Common myeloid progenitor, CD34-positive (primary cell): ENCODE measurements around the gene MBOAT1.
A peak's percentile ranks its signal among the peaks of the same experiment; 100 is the strongest.

Experiments
- CTCF ChIA-PET: fragments of 350-600 bp; sonication (Branson Sonifier 250); formaldehyde crosslinking; loops from one replicate; lab custom pipeline; 2021; ENCODE audit warnings: antibody characterized with exemption; lab: Charles Lee
- POLR2A ChIA-PET: fragments of 350-600 bp; sonication (Branson Sonifier 250); formaldehyde crosslinking; loops from one replicate; lab custom pipeline; 2021; ENCODE audit warnings: antibody characterized with exemption; lab: Charles Lee
- DNase-seq, 3 donors: peaks; one replicate each; pipeline versions ENCODE4 v3.0.0 to v3.0.0-alpha.2; 2013
- H3K27ac ChIP-seq, 2 experiments: 1 replicate in 1 of 2; 2 replicates in 1 of 2; pipeline ENCODE4 v1.7.0; 2013; ENCODE audit warnings: inconsistent platforms in 2 of 2, low read length in 2 of 2, mild to moderate bottlenecking in 2 of 2, low read depth in 1 of 2, moderate library complexity in 1 of 2; ENCODE audit not compliant: severe bottlenecking in 2 of 2, insufficient read depth in 1 of 2, poor library complexity in 1 of 2
- H3K27me3 ChIP-seq, 5 experiments: replicated peaks in 2 of 5; 1 replicate in 3 of 5; 2 replicates in 2 of 5; pipeline versions ENCODE4 v1.6.1 to v1.7.0; 2013; ENCODE audit warnings: low read length in 4 of 5, mild to moderate bottlenecking in 2 of 5, moderate library complexity in 2 of 5, inconsistent platforms in 1 of 5; ENCODE audit not compliant: insufficient read depth in 5 of 5, control insufficient read depth in 4 of 5
- H3K36me3 ChIP-seq, 4 experiments: 1 replicate in 2 of 4; 2 replicates in 2 of 4; pipeline versions ENCODE4 v1.6.1 to v1.7.0; 2013; ENCODE audit warnings: low read length in 3 of 4, control low read depth in 1 of 4, mild to moderate bottlenecking in 1 of 4; ENCODE audit not compliant: control insufficient read depth in 4 of 4, insufficient read depth in 4 of 4
- H3K4me1 ChIP-seq, 4 experiments: 1 replicate in 3 of 4; 2 replicates in 1 of 4; pipeline versions ENCODE4 v1.6.1 to v1.7.1; 2013; ENCODE audit warnings: low read length in 3 of 4, mild to moderate bottlenecking in 3 of 4, control low read depth in 1 of 4, inconsistent platforms in 1 of 4, moderate library complexity in 1 of 4; ENCODE audit not compliant: control insufficient read depth in 4 of 4, insufficient read depth in 4 of 4; ENCODE audit errors: control extremely low read depth in 1 of 4
- H3K4me3 ChIP-seq, 7 experiments: 1 replicate in 4 of 7; 2 replicates in 3 of 7; pipeline versions ENCODE4 v1.5.1 to v1.7.0; 2013; ENCODE audit warnings: mild to moderate bottlenecking in 7 of 7, low read length in 6 of 7, moderate library complexity in 6 of 7, inconsistent platforms in 2 of 7, low read depth in 2 of 7, control low read depth in 1 of 7; ENCODE audit not compliant: insufficient read depth in 4 of 7, control insufficient read depth in 1 of 7; ENCODE audit errors: extremely low read depth in 1 of 7
- H3K9me3 ChIP-seq, 5 experiments: 1 replicate in 4 of 5; 2 replicates in 1 of 5; pipeline versions ENCODE4 v1.6.1 to v1.7.1; 2013; ENCODE audit warnings: low read length in 4 of 5, mild to moderate bottlenecking in 2 of 5, inconsistent platforms in 1 of 5, low read depth in 1 of 5, moderate library complexity in 1 of 5; ENCODE audit not compliant: control insufficient read depth in 4 of 5, insufficient read depth in 2 of 5; ENCODE audit errors: control extremely low read depth in 1 of 5
- WGBS: methylation state at CpG from one replicate; pipeline ENCODE4 v1.1.5; 2013; ENCODE audit not compliant: insufficient coverage; 5-methylcytosine and 5-hydroxymethylcytosine counted together

Gene MBOAT1

DNA sequence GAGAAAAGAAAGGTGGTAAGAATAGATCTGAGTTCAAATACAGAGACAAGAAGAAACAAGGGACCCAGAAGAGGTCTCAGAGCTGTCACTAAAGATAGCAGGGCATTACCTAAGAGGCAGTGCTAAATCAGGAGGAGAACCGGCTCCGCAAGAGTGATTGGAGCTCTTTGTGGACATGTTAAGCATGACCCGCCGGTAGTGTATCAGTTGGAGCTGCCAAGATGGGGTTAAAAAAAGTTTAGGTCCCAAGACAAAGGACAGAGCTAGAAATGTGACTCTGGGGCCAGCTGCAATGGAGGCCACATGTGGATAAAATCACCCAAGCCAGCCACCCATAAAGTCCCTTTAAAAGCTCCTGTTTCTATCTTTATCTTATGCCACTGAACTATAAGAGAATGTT is 93.4 kb downstream of the MBOAT1 start:
- ChIA-PET POLR2A (no interaction called here), CTCF (interaction anchor here (1.5 to 5.3 kb wide), 2 partner anchors 9 to 14 kb away, joined by 3 to 33 read pairs; no protein-coding TSS in a partner anchor)
- no peak overlapping the region for H3K4me3 ChIP-seq
- peaks cover 7 to 53% (median 23%) of the 10 kb centered on the region in 4 experiments for H3K36me3 ChIP-seq
- WGBS: 98% methylated on average over 4 of the region's 4 CpGs
- no peak for DNase-seq
- H3K27me3 ChIP-seq: no peaks in the 10 kb centered on the region
- no peaks in the 10 kb centered on the region for H3K9me3 ChIP-seq
- no peak overlapping the region for H3K27ac ChIP-seq
- H3K4me1 ChIP-seq: peaks cover 0 to 7% (median 2%) of the 10 kb centered on the region in 4 experiments

DNA sequence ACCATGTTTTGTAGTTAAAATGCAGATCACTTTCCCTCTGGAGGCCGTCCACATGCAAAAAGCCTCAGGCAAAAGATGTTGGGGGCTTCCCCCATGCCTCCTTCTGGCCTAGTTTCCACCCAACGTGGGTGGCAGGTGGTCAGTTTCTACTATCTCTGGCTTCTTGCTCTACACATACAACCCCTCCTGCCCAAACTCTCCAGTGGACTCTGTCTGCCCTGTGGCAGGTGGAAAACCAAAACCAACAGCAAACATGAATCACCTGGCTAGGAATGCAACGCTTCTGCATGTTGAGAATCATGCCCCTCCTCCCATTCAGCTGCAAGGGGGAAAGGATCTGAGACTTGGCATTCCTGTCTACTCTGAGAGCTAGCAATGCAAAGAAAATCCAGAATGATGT is 94.8 kb downstream of the MBOAT1 start:
- 94% methylated on average over 2 of the region's 3 CpGs for WGBS
- POLR2A ChIA-PET: no interaction called here

DNA sequence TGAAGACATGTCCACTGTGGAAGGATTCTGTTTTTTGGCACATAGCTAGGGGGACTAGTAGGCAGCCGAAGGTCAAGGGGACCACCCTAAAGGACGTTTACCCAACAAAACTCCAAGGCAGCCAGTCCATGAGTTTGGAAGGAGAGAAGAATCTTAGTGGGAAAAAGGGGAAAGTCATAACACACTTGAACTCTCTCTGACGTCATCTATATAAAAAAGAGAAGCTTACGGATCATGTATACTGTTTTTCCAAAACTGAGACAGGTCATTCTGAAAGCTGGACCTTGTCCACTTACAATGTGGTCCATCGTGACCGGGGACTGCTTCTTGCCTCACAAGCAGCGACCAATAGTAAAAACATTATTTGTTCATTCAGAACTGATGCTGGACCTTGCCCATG is 95.5 kb downstream of the MBOAT1 start:
- Histone ChIP-seq H3K36me3 (peaks cover 7 to 58% (median 25%) of the 10 kb centered on the region in 4 experiments), H3K9me3 (no peaks in the 10 kb centered on the region), H3K4me3 (no peak overlapping the region), H3K4me1 (peaks cover 0 to 7% (median 2%) of the 10 kb centered on the region in 4 experiments), H3K27me3 (no peaks in the 10 kb centered on the region), H3K27ac (no peak overlapping the region)
- no peak for DNase-seq
- WGBS: 98% methylated on average over 6 of the region's 7 CpGs
- POLR2A ChIA-PET: no interaction called here
- CTCF ChIA-PET: interaction anchor here (0.9 to 5.3 kb wide), 2 partner anchors 11 to 26 kb away, joined by 3 to 33 read pairs; no protein-coding TSS in a partner anchor

More for the DNA sequence above, 94.8 kb downstream of the MBOAT1 start:
- H3K4me1 ChIP-seq: peaks cover 0 to 7% (median 2%) of the 10 kb centered on the region in 4 experiments
- peaks cover 7 to 62% (median 25%) of the 10 kb centered on the region in 4 experiments for H3K36me3 ChIP-seq
- no peak overlapping the region for H3K27ac ChIP-seq
- no peaks in the 10 kb centered on the region for H3K9me3 ChIP-seq
- CTCF ChIA-PET: interaction anchor here (0.9 to 5.3 kb wide), 2 partner anchors 11 to 27 kb away, joined by 3 to 33 read pairs; no protein-coding TSS in a partner anchor
- no peak for DNase-seq
- no peaks in the 10 kb centered on the region for H3K27me3 ChIP-seq
- H3K4me3 ChIP-seq: no peak overlapping the region

DNA sequence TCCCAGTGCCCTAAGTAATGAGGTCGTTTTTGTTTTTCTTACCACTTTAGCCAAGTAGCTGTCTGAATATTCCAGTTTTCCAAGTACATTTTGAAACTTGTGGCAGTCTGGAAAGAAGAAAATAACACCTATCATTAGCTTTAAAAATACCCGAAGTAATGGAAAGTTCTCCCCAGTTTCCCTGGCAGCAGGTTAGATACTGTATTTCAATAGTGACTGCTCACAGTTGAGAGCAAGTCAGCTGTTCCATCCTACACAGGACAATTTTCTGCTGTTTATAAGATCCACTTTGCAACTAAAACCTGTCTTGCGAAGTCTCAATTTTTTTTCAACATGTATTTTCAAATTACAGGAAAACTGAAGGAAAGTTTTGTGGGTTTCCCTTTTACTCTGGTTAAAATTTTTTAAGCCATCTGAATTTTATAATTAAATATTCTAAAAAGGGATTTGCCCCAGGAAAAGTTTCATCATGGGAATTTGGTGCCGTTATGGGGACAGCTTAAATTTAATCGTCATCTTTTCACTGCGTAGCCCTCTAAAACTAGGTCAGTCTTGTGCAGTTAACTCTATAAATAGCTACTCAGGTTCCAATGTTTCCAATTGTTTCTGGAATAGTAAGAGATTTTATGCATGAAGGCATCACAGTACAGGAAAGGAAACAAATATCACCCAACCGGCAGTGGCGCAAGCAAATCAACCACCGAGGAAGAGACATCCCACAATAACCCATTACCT is 96.9 kb downstream of the MBOAT1 start:
- CTCF ChIA-PET: interaction anchor here (2.0 to 5.3 kb wide), 2 partner anchors 9 to 13 kb away, joined by 5 to 33 read pairs; no protein-coding TSS in a partner anchor
- WGBS: 89% methylated on average over 4 of the region's 9 CpGs

DNA sequence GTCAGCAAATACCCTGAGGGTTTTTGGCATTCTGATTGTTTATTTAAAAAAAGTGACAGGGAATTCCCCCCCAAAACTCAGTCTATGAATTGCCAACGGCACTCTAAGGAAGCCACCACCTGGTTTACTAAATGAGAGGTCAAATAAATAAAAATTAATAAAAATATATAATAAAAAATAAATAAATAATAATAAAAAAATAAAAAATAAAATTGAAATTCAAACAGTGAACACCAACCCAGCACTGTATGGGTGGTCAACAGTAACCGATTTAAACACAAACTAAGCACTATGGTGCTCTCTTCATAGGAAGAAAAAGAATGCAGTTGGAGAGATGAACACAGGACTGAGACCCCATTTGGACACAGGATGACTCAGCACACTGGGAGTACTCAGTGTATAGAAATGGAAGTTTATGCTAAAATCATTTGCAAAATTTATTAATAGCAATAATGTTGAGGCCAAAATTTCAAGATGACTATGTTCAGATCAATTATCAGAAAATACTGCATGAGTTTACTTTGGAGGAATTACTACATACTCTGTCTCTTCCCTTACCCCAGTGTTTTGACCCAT is 98.5 kb downstream of the MBOAT1 start:
- H3K4me1 ChIP-seq: peaks cover 0 to 7% (median 2%) of the 10 kb centered on the region in 4 experiments
- ChIA-PET CTCF (interaction anchor here (1.2 to 2.0 kb wide), 2 partner anchors 11 to 36 kb away, joined by 3 to 5 read pairs; no protein-coding TSS in a partner anchor), POLR2A (no interaction called here)
- no peak overlapping the region for H3K27ac ChIP-seq
- H3K4me3 ChIP-seq: no peak overlapping the region
- H3K9me3 ChIP-seq: no peaks in the 10 kb centered on the region
- WGBS: 100% methylated on average over 1 of the region's 2 CpGs
- DNase-seq: peak in 1 of 3 donors; percentile 10
- H3K27me3 ChIP-seq: no peaks in the 10 kb centered on the region
- peaks cover 9 to 56% (median 31%) of the 10 kb centered on the region in 4 experiments for H3K36me3 ChIP-seq

More for the DNA sequence above, 96.9 kb downstream of the MBOAT1 start:
- POLR2A ChIA-PET: no interaction called here
- no peak overlapping the region for H3K27ac ChIP-seq
- H3K4me1 ChIP-seq: no peaks in the 10 kb centered on the region
- H3K27me3 ChIP-seq: no peaks in the 10 kb centered on the region
- no peak overlapping the region for H3K4me3 ChIP-seq
- H3K9me3 ChIP-seq: no peaks in the 10 kb centered on the region
- peaks cover 7 to 60% (median 27%) of the 10 kb centered on the region in 4 experiments for H3K36me3 ChIP-seq
- DNase-seq: no peak

DNA sequence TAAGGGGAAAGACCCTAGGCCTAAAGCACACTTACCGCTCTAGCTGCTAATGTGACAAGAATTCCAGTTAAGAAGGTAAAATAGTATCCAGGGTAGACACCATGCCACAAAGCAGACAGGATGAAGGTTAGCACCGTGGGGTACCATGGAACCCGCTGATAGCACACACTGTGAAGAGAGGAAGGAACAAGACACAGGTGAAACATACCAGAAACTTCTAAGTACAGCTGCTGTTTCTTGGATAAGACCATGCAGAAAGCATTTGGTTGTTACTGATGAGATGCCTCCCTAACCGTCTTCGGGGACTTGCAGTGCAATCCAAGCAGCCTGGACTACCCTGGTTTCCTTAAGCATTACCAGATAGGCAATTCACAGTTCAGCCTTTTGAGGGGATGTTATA is 99.4 kb downstream of the MBOAT1 start:
- 100% methylated on average over 3 of the region's 5 CpGs for WGBS
- peaks cover 10 to 53% (median 31%) of the 10 kb centered on the region in 4 experiments for H3K36me3 ChIP-seq
- POLR2A ChIA-PET: no interaction called here
- no peak overlapping the region for H3K27ac ChIP-seq
- H3K4me3 ChIP-seq: no peak overlapping the region
- no peaks in the 10 kb centered on the region for H3K9me3 ChIP-seq
- CTCF ChIA-PET: interaction anchor here (3.7 kb wide), 1 partner anchor 12 kb away, joined by 38 read pairs; no protein-coding TSS in a partner anchor
- H3K27me3 ChIP-seq: no peaks in the 10 kb centered on the region
- peak in 2 of 3 donors; percentile 31 to 59 for DNase-seq
- H3K4me1 ChIP-seq: peaks cover 0 to 9% (median 3%) of the 10 kb centered on the region in 4 experiments
